Parathyroid adenoma (tissue), 2 donors: ENCODE data around the gene DNM2.
"Not testable (repeated sequence)": the region's sequence is repeated elsewhere in the genome, so short reads cannot be mapped to it uniquely, and the experiment has no call there.

ENCODE experiments used
- H2AFZ ChIP-seq: fragments of 300-600 bp; sonication (generic); one replicate; pipeline ENCODE4 v1.7.0; 2017; ENCODE audit warnings: antibody characterized with exemption, mild to moderate bottlenecking
- H3K27ac ChIP-seq: fragments of 300-600 bp; sonication (generic); one replicate; pipeline ENCODE4 v1.7.0; 2017
- H3K27me3 ChIP-seq: fragments of 300-600 bp; sonication (generic); one replicate; pipeline ENCODE4 v1.7.0; 2017; ENCODE audit warnings: low read length; ENCODE audit not compliant: control insufficient read depth, insufficient read depth
- H3K36me3 ChIP-seq: fragments of 300-600 bp; sonication (generic); one replicate; pipeline ENCODE4 v1.7.0; 2017; ENCODE audit warnings: low read length; ENCODE audit not compliant: control insufficient read depth, insufficient read depth
- H3K4me1 ChIP-seq: fragments of 300-600 bp; sonication (generic); one replicate; pipeline ENCODE4 v1.7.0; 2017; ENCODE audit warnings: control low read depth
- H3K4me2 ChIP-seq: fragments of 300-600 bp; sonication (generic); one replicate; pipeline ENCODE4 v1.7.0; 2017; ENCODE audit warnings: low read length
- H3K4me3 ChIP-seq: fragments of 300-600 bp; sonication (generic); one replicate; pipeline ENCODE4 v1.7.0; 2017; ENCODE audit warnings: low read depth, low read length
- H3K79me2 ChIP-seq: fragments of 300-600 bp; sonication (generic); one replicate; pipeline ENCODE4 v1.7.0; 2017; ENCODE audit warnings: control low read depth
- H3K9ac ChIP-seq: fragments of 300-600 bp; sonication (generic); one replicate; pipeline ENCODE4 v1.7.0; 2017; ENCODE audit warnings: mild to moderate bottlenecking
- H3K9me3 ChIP-seq: fragments of 300-600 bp; sonication (generic); one replicate; pipeline ENCODE4 v1.7.0; 2017; ENCODE audit warnings: low read length; ENCODE audit not compliant: control insufficient read depth
- CTCF ChIP-seq: fragments of 300-600 bp; sonication (generic); IDR thresholded peaks from one replicate; pipeline ENCODE4 v1.7.0; 2017; ENCODE audit warnings: antibody characterized with exemption, mild to moderate bottlenecking
- donor health status: primary hyperparathyroidism.

Gene DNM2

DNA sequence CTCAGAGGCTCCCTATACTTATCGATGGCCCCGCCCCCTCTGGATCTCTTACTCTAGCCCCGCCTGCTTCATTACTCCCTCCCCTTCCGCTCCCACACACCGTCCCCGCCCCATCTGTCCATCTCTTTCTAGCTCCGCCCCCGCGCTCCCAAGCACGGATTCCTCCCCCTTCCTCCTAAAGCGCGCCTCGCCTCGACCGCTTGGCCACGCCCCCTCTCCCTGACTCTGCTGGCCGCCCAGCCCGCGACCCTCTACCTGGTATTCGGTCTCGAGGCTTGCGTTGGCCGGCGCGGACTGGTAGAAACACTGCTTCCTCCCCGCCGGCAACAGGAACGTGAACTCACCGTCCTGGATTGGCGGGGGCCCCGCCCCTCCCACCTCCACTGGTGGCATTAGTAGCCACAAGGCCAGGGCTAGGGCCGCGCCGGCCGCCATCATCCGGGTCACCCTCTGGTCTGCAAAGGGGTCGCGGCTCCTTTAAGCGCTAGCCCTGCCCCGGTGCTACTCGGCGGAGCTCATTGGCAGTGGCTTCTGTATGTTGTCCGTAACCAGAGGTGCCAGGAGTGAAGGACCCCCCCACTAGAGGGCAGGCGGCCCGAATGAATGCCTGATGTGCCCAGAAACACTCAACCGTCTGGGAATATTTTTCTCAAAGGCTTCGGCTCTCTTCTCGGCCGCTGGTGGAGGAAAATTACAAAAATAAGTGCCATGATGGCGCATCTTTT is 118.0 kb downstream of the DNM2 start, which contains the start of gene TMED1:
TSS of gene TMED1 (minus strand) at position 459 of the 725 bp plus-strand sequence. CDS start at position 438, 21 bp downstream.
- Histone ChIP-seq H3K9ac (peak within 1 kb of the TSS; percentile 98), H3K27ac (peak within 1 kb of the TSS; percentile 100), H2AFZ (peak within 1 kb of the TSS; percentile 84), H3K4me1 (no peaks in the 10 kb centered on the region), H3K4me3 (peak within 1 kb of the TSS; percentile 95), H3K79me2 (no peaks in the 10 kb centered on the region), H3K4me2 (peak within 1 kb of the TSS; percentile 95), H3K27me3 (no peaks in the 10 kb centered on the region), H3K9me3 (no peaks in the 10 kb centered on the region), H3K36me3 (no peaks in the 10 kb centered on the region)
- TF ChIP-seq CTCF, result peak; percentile 71

DNA sequence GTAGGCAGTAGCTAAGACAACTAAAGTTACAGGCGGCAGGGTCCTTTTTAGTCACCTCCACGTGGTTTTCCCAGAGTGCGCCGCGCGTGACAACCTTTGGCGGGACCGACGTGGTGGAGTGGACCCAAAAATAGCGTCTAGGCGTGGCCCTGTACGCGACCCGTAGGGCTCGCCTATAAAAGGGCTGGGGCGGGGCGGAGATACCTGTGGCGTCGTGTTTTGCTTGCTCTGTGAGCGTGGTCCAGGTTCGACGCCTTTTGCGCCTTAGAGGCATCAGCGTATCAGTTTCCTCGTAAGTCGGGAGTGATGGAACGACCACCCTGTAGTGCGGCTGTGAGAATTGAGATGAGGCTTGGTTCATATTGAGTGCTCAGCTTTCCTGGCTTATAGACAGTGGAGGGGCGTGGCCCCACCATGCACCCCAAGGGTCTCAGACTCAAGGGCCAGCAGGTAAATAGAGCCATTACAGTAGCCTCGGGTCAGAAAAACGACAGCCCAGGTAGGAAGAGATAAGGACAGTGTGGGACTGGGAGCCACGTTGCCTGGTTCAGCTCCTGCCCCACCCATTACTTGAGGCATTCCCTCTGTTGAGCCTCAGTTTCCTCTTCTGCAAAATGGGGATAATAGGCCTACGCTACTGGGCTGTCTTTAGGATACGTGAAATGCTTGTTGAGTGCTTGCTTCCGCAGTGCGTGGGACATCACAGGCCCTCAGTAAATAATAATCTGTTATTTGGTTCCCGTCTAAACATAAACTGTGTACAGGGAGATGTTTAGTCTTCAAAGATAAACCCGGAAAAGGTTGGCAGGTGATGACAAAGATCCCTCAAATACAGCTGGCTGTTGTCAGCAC is 118.8 kb downstream of the DNM2 start:
- no peak for TF ChIP-seq CTCF
- no peaks in the 10 kb centered on the region for H3K9me3 ChIP-seq

DNA sequence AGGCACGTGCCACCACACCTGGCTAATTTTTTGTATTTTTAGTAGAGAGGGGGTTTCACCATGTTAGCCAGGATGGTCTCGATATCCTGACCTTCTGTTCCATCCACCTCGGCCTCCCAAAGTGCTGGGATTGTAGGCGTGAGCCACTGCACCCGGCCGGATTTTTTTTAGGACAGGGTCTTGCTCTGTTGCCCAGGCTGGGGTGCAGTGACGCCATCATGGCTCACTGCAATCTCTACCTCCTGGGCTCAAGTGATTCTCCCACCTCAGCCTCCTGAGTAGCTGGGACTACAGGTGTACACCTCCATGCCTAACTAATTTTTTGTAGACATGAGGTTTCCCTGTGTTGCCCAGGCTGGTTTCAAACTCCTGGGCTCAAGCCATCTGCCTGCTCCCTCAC is 119.8 kb downstream of the DNM2 start:
- not testable (repeated sequence) for H3K4me3 ChIP-seq, H3K9ac ChIP-seq, H3K79me2 ChIP-seq, H2AFZ ChIP-seq, H3K27me3 ChIP-seq, H3K36me3 ChIP-seq, H3K4me2 ChIP-seq, H3K9me3 ChIP-seq, H3K4me1 ChIP-seq, H3K27ac ChIP-seq

More for the DNA sequence above, 118.8 kb downstream of the DNM2 start:
- Histone ChIP-seq H3K27ac (peak overlapping the region; percentile 100), H3K27me3 (no peaks in the 10 kb centered on the region), H3K4me1 (no peaks in the 10 kb centered on the region), H3K4me3 (peak overlapping the region; percentile 95), H3K36me3 (no peaks in the 10 kb centered on the region), H3K9ac (peak overlapping the region; percentile 98), H2AFZ (peak overlapping the region; percentile 84), H3K4me2 (peak overlapping the region; percentile 95), H3K79me2 (no peaks in the 10 kb centered on the region)

- no peak overlapping the region for H3K27ac ChIP-seq
- H3K4me1 ChIP-seq, result no peaks in the 10 kb centered on the region
- H3K9ac ChIP-seq, result no peak overlapping the region
- no peak for TF ChIP-seq CTCF
- H2AFZ ChIP-seq, result no peak overlapping the region
- no peaks in the 10 kb centered on the region for H3K27me3 ChIP-seq
- H3K36me3 ChIP-seq, result no peaks in the 10 kb centered on the region
- H3K4me3 ChIP-seq, result no peak overlapping the region
- H3K79me2 ChIP-seq, result no peaks in the 10 kb centered on the region
- H3K4me2 ChIP-seq, result no peak overlapping the region
- H3K9me3 ChIP-seq, result no peaks in the 10 kb centered on the region
Measured at GRCh38 chr19:10838377-10838776, 120.5 kb downstream of the DNM2 start.
